ENCODE measurements around the gene FAM9A. TPM values are rescaled to one million over a fixed set of nuclear protein-coding genes. Genes with fewer than 3 reads are reported as not detected.

Gene FAM9A
- polyA plus RNA-seq, 3 donors = not detected

DNA sequence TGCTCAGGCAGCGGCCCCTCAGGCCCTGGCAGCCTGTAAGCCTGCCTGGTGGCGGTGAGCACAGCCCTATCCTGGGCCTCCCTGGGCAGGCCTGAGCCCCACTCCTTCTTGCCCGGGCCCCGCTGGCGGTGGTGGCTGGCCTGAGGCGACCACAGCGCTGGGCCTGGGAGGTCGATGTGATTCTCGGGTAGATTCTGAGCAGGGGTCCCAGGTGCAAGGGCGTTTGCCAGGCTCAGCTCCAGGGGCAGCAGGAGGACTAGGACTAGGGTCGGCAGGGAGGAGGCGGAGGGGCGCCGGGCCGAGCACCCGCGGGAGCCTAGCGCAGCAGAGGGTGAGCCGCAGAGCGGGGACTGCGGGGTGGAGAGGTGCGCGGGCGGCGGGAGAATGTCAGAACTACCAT is 17.0 kb downstream of the FAM9A start:
- 100% methylated on average over 2 of the region's 25 CpGs for WGBS (ENCODE audit: insufficient coverage)
- H3K9me3 ChIP-seq (replicated peaks in 1 of 2; ENCODE audit: control insufficient read depth in 1 of 2, insufficient read depth in 1 of 2, low read length in 2 of 2) = peaks cover 4 to 8% of the 10 kb centered on the region in 2 donors

DNA sequence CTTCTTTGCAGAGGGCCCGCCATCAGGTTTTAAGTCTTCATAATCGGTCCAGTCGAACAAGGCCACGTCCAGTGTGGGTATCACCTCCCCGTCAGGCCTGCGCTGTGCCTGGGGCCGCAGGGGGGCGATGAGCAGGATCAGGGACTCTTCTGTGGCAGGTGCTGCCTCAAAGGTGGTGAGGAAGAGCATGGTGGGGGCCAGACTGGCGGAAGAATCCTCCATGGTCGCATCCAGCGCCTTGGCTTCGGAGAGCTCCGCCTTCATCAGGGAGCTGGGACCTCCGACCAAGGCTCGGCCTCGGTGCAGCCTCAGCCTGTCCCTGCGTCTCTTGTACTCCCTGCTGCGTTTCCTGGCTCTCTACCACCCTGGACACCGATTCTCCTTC is 17.5 kb downstream of the FAM9A start:
- TF ChIP-seq, protein P1, sequence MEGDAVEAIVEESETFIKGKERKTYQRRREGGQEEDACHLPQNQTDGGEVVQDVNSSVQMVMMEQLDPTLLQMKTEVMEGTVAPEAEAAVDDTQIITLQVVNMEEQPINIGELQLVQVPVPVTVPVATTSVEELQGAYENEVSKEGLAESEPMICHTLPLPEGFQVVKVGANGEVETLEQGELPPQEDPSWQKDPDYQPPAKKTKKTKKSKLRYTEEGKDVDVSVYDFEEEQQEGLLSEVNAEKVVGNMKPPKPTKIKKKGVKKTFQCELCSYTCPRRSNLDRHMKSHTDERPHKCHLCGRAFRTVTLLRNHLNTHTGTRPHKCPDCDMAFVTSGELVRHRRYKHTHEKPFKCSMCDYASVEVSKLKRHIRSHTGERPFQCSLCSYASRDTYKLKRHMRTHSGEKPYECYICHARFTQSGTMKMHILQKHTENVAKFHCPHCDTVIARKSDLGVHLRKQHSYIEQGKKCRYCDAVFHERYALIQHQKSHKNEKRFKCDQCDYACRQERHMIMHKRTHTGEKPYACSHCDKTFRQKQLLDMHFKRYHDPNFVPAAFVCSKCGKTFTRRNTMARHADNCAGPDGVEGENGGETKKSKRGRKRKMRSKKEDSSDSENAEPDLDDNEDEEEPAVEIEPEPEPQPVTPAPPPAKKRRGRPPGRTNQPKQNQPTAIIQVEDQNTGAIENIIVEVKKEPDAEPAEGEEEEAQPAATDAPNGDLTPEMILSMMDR (IDR thresholded peaks at IDR 0.05) = no peak
- H3K27ac ChIP-seq (ENCODE audit: low read depth in 1 of 2, low read length in 2 of 2) = no peak overlapping the region
- Mint-ChIP-seq H3K9me3 (peaks cover 0 to 6% (median 0%) of the 10 kb centered on the region in 7 donors), H3K27me3 (ENCODE audit: low read depth in 3 of 3) (peaks cover 2 to 11% (median 11%) of the 10 kb centered on the region in 3 donors), H3K4me3 (peak overlapping the region in 1 of 2 donors; percentile 81), H3K27ac (no peak overlapping the region), H3K4me1 (peaks cover 4% of the 10 kb centered on the region), H3K36me3 (no peaks in the 10 kb centered on the region)
- H3K4me3 ChIP-seq (replicated peaks in 1 of 3; ENCODE audit: low read depth in 2 of 3, low read length in 3 of 3) = no peak overlapping the region
- no peaks in the 10 kb centered on the region for H3K79me2 ChIP-seq (ENCODE audit: insufficient read depth, low read length)
- DNase-seq = no peak
- H2AFZ ChIP-seq (ENCODE audit: insufficient read depth, low read depth, low read length, poor library complexity, severe bottlenecking) = no peak overlapping the region
- no peaks in the 10 kb centered on the region for H3K4me1 ChIP-seq (ENCODE audit: control insufficient read depth in 1 of 2, insufficient read depth in 2 of 2, low read length in 2 of 2)
- WGBS (ENCODE audit: insufficient coverage) = 100% methylated on average over 6 of the region's 19 CpGs
- intact Hi-C loops (cut with micrococcal nuclease) = no loop called here
- H3K9me3 ChIP-seq (replicated peaks in 1 of 2; ENCODE audit: control insufficient read depth in 1 of 2, insufficient read depth in 1 of 2, low read length in 2 of 2) = peaks cover 4 to 8% of the 10 kb centered on the region in 2 donors
- no peaks in the 10 kb centered on the region for H4K20me1 ChIP-seq (ENCODE audit: insufficient read depth, low read length)
- H3K36me3 ChIP-seq (replicated peaks in 1 of 2; ENCODE audit: control insufficient read depth in 1 of 2, insufficient read depth in 2 of 2, low read length in 2 of 2) = no peaks in the 10 kb centered on the region
- no peaks in the 10 kb centered on the region for H3K27me3 ChIP-seq (ENCODE audit: control insufficient read depth in 2 of 2, insufficient read depth in 2 of 2, low read length in 2 of 2)
- H3K4me2 ChIP-seq (replicated peaks; ENCODE audit: extremely low read depth, low read length, poor library complexity, severe bottlenecking) = no peak overlapping the region
- no peak overlapping the region for H3K9ac ChIP-seq (ENCODE audit: insufficient read depth, low read length, poor library complexity, severe bottlenecking)

More for the DNA sequence above, 17.0 kb downstream of the FAM9A start:
- Histone ChIP-seq H3K36me3 (replicated peaks in 1 of 2; ENCODE audit: control insufficient read depth in 1 of 2, insufficient read depth in 2 of 2, low read length in 2 of 2) (no peaks in the 10 kb centered on the region), H2AFZ (ENCODE audit: insufficient read depth, low read depth, low read length, poor library complexity, severe bottlenecking) (no peak overlapping the region), H3K27ac (ENCODE audit: low read depth in 1 of 2, low read length in 2 of 2) (no peak overlapping the region), H3K4me3 (replicated peaks in 1 of 3; ENCODE audit: low read depth in 2 of 3, low read length in 3 of 3) (no peak overlapping the region), H4K20me1 (ENCODE audit: insufficient read depth, low read length) (no peaks in the 10 kb centered on the region), H3K4me1 (ENCODE audit: control insufficient read depth in 1 of 2, insufficient read depth in 2 of 2, low read length in 2 of 2) (no peaks in the 10 kb centered on the region), H3K79me2 (ENCODE audit: insufficient read depth, low read length) (no peaks in the 10 kb centered on the region), H3K27me3 (ENCODE audit: control insufficient read depth in 2 of 2, insufficient read depth in 2 of 2, low read length in 2 of 2) (no peaks in the 10 kb centered on the region), H3K4me2 (replicated peaks; ENCODE audit: extremely low read depth, low read length, poor library complexity, severe bottlenecking) (no peak overlapping the region), H3K9ac (ENCODE audit: insufficient read depth, low read length, poor library complexity, severe bottlenecking) (no peak overlapping the region)
- Mint-ChIP-seq H3K27me3 (ENCODE audit: low read depth in 3 of 3) (peaks cover 2 to 14% (median 12%) of the 10 kb centered on the region in 3 donors), H3K36me3 (no peaks in the 10 kb centered on the region), H3K9me3 (peaks cover 0 to 6% (median 0%) of the 10 kb centered on the region in 7 donors), H3K4me3 (no peak overlapping the region), H3K4me1 (peaks cover 4% of the 10 kb centered on the region), H3K27ac (no peak overlapping the region)
- no peak for DNase-seq
- TF ChIP-seq, protein P1 (IDR thresholded peaks at IDR 0.05) = no peak
- intact Hi-C loops (cut with micrococcal nuclease) = no loop called here
